Fibroblast of the conjunctiva (primary cell): ENCODE data around the gene GAB2.
"Not testable (repeated sequence)": the region's sequence is repeated elsewhere in the genome, so short reads cannot be mapped to it uniquely, and the experiment has no call there.

Source experiments
- DNase-seq: peaks from one replicate; pipeline ENCODE4 v3.0.0-alpha.2; 2010; ENCODE audit warnings: low read depth

The GAB2 gene

GRCh38 chr11:78277314-78277994, 140.2 kb downstream of the GAB2 start:
- no peak for DNase-seq

DNA sequence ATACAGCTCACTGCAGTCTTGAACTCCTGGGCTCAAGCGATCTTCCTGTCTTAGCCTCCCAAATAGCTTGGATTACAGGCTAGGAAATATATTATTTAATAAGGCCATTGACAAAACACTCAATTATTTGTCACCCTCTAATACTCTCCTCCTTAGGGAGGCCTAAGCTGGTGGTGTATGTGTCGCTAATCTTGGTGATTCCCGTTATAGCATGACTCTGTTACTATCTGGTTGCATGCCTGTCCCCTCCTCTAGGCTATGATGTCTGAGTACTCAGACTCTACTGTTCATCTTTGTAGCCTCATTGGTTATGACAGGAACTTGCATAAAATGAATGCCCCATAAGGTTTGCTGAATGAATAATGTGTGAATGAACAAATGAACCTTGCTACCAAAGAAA, 141.3 kb downstream of the GAB2 start:
- no peak for DNase-seq

GRCh38 chr11:78274739-78275138, 142.9 kb downstream of the GAB2 start:
- no peak for DNase-seq

DNA sequence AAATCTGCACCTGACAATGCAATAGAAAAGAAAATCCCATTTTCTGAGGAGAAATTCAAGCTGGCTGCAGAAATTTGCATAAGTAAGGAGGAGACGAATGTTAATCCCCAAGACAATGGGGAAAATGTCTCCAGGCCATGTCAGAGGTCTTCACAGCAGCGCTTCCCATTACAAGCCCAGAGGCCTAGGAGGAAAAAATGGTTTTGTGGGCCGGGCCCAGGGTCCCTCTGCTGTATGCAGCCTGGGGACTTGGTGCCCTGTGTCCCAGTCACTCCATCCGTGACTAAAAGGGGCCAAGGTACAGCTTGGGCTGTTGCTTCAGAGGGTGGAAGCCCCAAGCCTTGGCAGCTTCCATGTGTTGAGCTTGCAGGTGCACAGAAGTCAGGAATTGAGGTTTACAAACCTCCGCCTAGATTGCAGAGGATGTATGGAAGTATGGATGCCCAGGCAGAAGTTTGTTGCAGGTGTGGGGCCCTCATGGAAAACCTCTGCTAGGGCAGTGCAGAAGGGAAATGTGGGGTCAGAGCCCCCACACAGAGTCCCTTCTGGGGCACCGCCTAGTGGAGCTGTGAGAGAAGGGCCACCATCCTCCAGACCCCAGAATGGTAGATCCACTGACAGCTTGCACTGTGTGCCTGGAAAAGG, 144.9 kb downstream of the GAB2 start:
- not testable (repeated sequence) for DNase-seq

DNA sequence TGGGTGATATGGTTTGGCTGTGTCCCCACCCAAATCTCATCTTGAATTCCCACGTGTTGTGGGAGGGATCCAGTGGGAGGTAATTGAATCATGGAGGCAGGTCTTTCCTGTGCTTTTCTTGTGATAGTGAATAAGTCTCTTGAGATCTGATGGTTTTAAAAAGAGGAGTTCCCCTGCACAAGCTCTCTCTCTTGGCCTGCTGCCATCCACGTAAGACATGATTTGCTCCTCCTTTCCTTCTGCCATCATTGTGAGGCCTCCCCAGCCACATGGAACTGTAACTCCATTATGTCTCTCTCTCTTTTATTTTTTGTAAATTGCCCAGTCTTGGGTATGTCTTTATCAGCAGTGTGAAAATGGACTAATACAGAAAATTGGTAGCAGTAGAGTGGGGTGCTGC, 145.8 kb downstream of the GAB2 start:
- DNase-seq: not testable (repeated sequence)

DNA sequence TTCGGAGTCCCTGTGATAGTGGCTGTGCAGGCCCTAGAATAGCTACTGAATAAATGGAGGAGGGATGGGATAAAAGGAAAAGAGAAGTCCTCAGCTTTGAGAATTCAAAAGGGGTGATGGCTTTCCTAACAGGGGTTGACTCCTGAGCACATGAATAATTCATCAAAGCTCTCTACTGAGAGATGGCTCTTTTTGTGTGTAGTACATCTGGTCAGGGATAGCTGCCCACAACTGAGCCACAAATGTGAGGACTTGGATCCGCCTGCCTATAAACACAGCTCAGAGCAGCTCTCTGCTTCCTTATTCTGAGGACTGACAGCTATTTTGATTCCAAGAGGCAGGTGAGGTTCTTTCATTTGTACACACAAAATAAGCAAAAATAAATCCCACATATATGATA, 146.6 kb downstream of the GAB2 start:
- no peak for DNase-seq

- no peak for DNase-seq
Observed at GRCh38 chr11:78269806-78270205, 147.8 kb downstream of the GAB2 start.

DNA sequence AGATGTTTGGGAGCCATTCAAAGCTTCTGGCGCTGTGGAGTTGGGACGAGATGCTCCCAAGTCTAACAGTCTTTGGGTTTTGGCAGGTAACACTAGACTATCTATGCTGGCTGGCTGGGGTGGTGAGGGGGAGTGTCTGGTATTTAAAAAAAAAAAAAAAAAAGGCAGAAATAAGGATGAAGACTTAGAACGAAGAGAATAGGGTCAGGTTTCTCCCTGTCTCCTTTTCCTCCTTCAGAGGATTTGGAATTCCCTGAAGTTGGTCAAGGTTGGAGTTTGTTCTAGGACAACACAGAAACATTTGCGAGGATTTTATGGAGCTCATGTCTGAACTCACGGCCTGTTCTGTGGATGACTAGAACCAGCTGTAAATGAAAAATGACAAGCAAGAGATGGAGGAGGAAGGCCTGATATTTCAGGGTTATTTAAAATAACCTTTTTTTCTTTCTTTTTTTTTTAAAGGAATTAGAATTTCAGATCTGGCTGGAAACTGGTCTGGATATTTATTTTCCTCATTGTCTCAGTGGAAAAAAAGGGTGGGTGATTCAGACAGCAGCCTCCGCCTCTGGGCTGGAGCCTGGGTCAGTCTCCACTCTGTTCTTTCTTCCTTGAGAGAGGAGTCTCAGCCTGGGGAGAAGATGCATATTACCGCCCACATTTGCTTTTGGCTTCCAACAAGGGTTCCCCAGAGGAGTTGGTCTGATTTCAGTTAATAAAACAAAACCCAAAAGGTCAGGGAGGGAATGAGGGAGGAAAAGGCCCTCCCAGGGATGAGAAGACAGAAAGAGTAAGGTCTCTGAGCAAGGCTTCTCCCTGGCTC, 148.8 kb downstream of the GAB2 start:
- DNase-seq: peak; percentile 26

DNA sequence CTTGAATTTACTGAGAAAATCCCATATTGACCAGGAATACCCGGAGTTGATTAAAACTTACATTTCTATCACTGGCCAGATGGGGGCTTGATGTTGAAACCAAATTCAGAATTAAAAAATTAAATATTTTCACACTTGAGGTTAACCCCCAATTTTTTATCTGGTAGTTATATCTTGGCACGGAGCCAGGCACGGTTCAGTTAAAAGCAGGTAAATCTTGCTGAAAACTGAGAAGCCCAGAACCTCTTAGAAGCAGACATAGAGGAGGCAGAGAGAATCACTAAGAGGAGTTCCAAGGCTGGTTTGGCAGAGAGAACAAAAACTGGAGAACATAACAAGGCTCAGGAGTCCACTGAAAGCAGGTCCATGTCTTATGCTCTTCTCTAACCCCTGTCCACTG, 151.2 kb downstream of the GAB2 start:
- no peak for DNase-seq

- DNase-seq: no peak
Observed at GRCh38 chr11:78265326-78265725, 152.3 kb downstream of the GAB2 start.

DNA sequence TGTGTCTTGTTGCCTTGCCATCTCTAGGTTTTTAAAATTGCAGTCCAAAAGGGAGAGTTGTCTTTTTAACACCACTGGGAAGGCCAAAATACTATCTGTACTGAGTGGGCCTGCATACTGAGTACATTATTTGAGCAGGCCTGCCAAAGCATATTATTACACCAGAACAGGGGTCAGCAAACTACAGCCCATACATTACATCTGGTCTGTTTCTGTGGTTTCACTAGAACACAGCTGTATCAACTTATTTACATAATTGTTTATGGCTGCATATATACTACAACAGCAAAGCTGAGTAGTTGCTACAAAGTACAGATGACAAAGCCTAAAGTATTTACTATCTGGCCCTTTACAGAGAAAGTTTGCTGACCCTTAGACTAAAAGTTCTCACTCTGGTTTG, 154.9 kb downstream of the GAB2 start:
- DNase-seq: no peak

- no peak for DNase-seq
Observed at GRCh38 chr11:78262238-78262637, 155.4 kb downstream of the GAB2 start.

- DNase-seq: no peak
Observed at GRCh38 chr11:78261828-78262227, 155.8 kb downstream of the GAB2 start.

DNA sequence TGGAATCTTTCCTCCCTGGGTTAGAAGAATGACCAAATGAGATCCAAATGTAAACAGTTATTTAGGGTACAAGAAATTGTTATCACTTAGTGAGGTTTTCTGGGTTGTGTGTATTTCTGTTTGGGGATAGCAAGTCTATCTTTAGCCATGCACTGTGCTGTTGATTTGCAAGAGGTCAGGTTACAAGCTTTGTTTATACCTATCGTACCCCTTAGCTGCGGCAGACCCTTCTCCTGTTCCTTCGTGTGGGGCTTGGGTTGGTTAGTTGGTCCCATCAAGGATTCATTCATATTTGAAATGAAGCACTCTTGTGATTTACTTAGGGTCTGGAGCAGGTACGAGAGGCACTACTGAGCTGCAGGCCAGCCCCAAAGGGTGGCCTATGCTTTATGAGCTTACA, 156.3 kb downstream of the GAB2 start:
- no peak for DNase-seq

GRCh38 chr11:78259777-78260487, 157.7 kb downstream of the GAB2 start:
- DNase-seq: no peak

DNA sequence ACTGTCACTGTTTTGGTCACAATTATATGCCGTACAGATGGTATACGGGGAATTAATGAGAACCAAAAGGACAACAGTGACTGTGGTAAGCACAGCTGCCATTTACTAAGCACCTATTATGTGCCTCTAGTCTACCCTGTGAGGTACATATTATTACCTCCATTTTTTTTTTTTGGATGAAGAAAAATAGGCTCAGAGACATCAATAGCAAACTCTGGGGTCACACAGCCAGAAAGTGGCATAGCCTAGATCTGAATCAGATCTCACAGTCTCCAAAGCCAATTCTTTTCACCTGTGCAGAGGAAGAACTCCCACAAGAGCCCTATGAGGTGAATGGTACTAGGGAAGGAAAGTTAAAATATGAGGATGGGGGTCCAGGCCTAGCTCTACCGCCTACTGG, 160.0 kb downstream of the GAB2 start:
- no peak for DNase-seq

DNA sequence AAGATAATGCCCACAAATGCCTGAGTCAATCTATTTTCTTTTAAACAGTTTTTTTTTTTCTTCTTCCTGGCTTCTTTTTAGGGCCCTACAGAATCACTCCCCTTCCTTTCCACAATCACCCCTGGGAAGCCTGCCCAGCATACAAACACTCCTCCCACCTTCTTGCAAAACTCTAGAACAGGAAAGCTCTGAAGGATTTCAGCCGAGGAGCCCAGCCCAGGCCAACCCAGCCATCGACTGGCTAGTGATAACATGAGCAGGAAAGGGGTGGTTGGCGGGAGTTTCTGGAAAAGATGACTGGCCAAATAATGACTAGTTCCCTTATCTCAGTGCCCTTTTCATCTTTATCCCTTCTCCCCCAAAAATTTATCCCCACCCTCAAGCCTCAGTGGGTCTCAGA, 160.7 kb downstream of the GAB2 start:
- peak; percentile 72 for DNase-seq

DNA sequence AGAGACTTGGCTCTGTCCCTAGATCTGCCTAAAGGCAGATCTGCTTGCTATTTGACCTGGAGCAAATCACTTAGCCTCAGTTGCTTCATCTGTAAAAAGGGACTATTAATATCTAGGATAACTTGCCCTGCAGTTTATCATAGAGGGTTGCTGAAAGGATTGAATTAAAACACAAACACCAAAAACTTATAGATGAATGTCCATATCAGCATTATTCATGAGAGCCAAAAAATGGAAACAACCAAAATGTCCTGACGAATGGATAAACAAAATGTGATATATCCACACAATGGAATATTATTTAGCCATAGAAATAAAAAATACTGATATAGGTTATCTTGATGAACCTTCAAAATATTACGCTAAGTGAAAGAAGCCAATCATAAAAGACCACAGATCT, 161.7 kb downstream of the GAB2 start:
- no peak for DNase-seq

GRCh38 chr11:78254268-78254667, 163.4 kb downstream of the GAB2 start:
- DNase-seq: no peak

GRCh38 chr11:78253797-78254196, 163.8 kb downstream of the GAB2 start:
- no peak for DNase-seq

GRCh38 chr11:78251083-78251775, 166.4 kb downstream of the GAB2 start:
- no peak for DNase-seq

GRCh38 chr11:78250099-78250498, 167.5 kb downstream of the GAB2 start:
- no peak for DNase-seq
